Measurements from ENCODE around the gene CAMK2A. TPM values are rescaled to one million over a fixed set of nuclear protein-coding genes. Genes with fewer than 3 reads are reported as not detected.

Gene CAMK2A
- total and polyA plus RNA-seq, 2 experiments from 2014 or later: 0.18 TPM; not detected in 1

DNA sequence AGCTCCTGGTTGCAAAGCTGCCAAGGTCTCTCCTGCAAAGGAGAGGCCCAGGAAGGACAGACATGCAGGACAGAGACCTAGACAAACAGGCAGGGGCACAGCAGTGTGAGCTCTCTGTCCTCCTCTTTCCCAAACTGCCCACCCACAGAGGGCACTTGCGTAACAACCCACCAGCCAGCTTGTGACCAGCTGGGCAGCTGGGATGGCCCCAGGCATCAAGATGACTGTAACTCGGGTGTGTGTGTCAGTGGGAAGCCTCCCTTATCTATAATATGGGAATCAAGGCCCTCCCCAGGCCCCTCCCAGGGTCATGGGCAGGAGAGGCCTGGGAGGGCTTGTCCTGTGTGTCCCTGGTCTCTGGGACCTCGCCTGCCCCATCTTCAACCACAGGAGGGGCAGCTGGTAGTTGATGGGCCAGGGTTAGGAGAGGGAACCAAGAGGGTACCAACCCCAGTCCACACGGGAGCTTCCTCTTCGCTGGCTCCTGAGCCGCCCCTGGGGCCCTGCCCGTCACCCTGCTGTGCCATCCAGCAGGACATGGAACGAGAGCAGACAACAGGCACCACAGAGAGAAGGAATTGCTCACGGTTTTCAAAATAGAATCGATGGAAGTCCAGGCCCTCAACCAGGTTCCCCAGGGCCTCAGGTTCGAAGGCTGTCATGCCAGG, 61.8 kb downstream of the CAMK2A start:
- no peak; the same call in 1 of the 3 replicates for ATAC-seq
- H3K79me2 ChIP-seq (replicated peaks; ENCODE audit: insufficient read depth): no peaks in the 10 kb centered on the region

More for the DNA sequence above, 61.8 kb downstream of the CAMK2A start:
- Mint-ChIP-seq H3K27ac (no peak overlapping the region), H3K9me3 (no peaks in the 10 kb centered on the region), H3K27me3 (ENCODE audit: insufficient read depth, low read depth, poor library complexity) (peaks cover 4% of the 10 kb centered on the region), H3K4me3 (no peak overlapping the region), H3K4me1 (no peaks in the 10 kb centered on the region), H3K36me3 (ENCODE audit: low read depth) (no peaks in the 10 kb centered on the region)
- DNase-seq (ENCODE audit: low spot score): no peak
- no peak overlapping the region for H3K4me3 ChIP-seq
- H3K36me3 ChIP-seq (ENCODE audit: insufficient read depth): no peaks in the 10 kb centered on the region
- TF ChIP-seq, protein P1, sequence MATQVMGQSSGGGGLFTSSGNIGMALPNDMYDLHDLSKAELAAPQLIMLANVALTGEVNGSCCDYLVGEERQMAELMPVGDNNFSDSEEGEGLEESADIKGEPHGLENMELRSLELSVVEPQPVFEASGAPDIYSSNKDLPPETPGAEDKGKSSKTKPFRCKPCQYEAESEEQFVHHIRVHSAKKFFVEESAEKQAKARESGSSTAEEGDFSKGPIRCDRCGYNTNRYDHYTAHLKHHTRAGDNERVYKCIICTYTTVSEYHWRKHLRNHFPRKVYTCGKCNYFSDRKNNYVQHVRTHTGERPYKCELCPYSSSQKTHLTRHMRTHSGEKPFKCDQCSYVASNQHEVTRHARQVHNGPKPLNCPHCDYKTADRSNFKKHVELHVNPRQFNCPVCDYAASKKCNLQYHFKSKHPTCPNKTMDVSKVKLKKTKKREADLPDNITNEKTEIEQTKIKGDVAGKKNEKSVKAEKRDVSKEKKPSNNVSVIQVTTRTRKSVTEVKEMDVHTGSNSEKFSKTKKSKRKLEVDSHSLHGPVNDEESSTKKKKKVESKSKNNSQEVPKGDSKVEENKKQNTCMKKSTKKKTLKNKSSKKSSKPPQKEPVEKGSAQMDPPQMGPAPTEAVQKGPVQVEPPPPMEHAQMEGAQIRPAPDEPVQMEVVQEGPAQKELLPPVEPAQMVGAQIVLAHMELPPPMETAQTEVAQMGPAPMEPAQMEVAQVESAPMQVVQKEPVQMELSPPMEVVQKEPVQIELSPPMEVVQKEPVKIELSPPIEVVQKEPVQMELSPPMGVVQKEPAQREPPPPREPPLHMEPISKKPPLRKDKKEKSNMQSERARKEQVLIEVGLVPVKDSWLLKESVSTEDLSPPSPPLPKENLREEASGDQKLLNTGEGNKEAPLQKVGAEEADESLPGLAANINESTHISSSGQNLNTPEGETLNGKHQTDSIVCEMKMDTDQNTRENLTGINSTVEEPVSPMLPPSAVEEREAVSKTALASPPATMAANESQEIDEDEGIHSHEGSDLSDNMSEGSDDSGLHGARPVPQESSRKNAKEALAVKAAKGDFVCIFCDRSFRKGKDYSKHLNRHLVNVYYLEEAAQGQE (IDR thresholded peaks at IDR 0.05; ENCODE audit: unreplicated experiment): no peak
- no peak for TF ChIP-seq EZH2phosphoT487 (IDR thresholded peaks at IDR 0.05; ENCODE audit: unreplicated experiment)
- no peak for TF ChIP-seq JUNB (IDR thresholded peaks at IDR 0.05; ENCODE audit: unreplicated experiment)
- TF ChIP-seq POLR2AphosphoS5 (IDR thresholded peaks at IDR 0.05; ENCODE audit: low read depth): no peak
- TF ChIP-seq NANOG (IDR thresholded peaks at IDR 0.05; ENCODE audit: borderline replicate concordance): no peak
- no peak for TF ChIP-seq CREB1 (CRISPR knock-in tag; IDR thresholded peaks at IDR 0.05; ENCODE audit: low read depth)
- no peak for TF ChIP-seq ZNF331 (CRISPR knock-in tag; IDR thresholded peaks at IDR 0.05; ENCODE audit: low read depth)
- TF ChIP-seq, protein P2, sequence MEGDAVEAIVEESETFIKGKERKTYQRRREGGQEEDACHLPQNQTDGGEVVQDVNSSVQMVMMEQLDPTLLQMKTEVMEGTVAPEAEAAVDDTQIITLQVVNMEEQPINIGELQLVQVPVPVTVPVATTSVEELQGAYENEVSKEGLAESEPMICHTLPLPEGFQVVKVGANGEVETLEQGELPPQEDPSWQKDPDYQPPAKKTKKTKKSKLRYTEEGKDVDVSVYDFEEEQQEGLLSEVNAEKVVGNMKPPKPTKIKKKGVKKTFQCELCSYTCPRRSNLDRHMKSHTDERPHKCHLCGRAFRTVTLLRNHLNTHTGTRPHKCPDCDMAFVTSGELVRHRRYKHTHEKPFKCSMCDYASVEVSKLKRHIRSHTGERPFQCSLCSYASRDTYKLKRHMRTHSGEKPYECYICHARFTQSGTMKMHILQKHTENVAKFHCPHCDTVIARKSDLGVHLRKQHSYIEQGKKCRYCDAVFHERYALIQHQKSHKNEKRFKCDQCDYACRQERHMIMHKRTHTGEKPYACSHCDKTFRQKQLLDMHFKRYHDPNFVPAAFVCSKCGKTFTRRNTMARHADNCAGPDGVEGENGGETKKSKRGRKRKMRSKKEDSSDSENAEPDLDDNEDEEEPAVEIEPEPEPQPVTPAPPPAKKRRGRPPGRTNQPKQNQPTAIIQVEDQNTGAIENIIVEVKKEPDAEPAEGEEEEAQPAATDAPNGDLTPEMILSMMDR (conservative IDR thresholded peaks at IDR 0.05; ENCODE audit: low read depth in 2 of 2): no peak
- TF ChIP-seq, protein P3, sequence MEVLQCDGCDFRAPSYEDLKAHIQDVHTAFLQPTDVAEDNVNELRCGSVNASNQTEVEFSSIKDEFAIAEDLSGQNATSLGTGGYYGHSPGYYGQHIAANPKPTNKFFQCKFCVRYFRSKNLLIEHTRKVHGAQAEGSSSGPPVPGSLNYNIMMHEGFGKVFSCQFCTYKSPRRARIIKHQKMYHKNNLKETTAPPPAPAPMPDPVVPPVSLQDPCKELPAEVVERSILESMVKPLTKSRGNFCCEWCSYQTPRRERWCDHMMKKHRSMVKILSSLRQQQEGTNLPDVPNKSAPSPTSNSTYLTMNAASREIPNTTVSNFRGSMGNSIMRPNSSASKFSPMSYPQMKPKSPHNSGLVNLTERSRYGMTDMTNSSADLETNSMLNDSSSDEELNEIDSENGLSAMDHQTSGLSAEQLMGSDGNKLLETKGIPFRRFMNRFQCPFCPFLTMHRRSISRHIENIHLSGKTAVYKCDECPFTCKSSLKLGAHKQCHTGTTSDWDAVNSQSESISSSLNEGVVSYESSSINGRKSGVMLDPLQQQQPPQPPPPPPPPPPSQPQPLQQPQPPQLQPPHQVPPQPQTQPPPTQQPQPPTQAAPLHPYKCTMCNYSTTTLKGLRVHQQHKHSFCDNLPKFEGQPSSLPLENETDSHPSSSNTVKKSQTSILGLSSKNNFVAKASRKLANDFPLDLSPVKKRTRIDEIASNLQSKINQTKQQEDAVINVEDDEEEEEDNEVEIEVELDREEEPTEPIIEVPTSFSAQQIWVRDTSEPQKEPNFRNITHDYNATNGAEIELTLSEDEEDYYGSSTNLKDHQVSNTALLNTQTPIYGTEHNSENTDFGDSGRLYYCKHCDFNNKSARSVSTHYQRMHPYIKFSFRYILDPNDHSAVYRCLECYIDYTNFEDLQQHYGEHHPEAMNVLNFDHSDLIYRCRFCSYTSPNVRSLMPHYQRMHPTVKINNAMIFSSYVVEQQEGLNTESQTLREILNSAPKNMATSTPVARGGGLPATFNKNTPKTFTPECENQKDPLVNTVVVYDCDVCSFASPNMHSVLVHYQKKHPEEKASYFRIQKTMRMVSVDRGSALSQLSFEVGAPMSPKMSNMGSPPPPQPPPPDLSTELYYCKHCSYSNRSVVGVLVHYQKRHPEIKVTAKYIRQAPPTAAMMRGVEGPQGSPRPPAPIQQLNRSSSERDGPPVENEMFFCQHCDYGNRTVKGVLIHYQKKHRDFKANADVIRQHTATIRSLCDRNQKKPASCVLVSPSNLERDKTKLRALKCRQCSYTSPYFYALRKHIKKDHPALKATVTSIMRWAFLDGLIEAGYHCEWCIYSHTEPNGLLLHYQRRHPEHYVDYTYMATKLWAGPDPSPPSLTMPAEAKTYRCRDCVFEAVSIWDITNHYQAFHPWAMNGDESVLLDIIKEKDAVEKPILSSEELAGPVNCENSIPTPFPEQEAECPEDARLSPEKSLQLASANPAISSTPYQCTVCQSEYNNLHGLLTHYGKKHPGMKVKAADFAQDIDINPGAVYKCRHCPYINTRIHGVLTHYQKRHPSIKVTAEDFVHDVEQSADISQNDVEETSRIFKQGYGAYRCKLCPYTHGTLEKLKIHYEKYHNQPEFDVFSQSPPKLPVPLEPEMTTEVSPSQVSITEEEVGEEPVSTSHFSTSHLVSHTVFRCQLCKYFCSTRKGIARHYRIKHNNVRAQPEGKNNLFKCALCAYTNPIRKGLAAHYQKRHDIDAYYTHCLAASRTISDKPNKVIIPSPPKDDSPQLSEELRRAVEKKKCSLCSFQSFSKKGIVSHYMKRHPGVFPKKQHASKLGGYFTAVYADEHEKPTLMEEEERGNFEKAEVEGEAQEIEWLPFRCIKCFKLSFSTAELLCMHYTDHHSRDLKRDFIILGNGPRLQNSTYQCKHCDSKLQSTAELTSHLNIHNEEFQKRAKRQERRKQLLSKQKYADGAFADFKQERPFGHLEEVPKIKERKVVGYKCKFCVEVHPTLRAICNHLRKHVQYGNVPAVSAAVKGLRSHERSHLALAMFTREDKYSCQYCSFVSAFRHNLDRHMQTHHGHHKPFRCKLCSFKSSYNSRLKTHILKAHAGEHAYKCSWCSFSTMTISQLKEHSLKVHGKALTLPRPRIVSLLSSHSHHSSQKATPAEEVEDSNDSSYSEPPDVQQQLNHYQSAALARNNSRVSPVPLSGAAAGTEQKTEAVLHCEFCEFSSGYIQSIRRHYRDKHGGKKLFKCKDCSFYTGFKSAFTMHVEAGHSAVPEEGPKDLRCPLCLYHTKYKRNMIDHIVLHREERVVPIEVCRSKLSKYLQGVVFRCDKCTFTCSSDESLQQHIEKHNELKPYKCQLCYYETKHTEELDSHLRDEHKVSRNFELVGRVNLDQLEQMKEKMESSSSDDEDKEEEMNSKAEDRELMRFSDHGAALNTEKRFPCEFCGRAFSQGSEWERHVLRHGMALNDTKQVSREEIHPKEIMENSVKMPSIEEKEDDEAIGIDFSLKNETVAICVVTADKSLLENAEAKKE (CRISPR knock-in tag; IDR thresholded peaks at IDR 0.05): no peak
- no peak for TF ChIP-seq ZNF114 (CRISPR knock-in tag; IDR thresholded peaks at IDR 0.05)
- TF ChIP-seq EZH2 (IDR thresholded peaks at IDR 0.05; ENCODE audit: low read depth, unreplicated experiment): no peak
- TF ChIP-seq STAT1 (IDR thresholded peaks at IDR 0.05; ENCODE audit: unreplicated experiment): no peak
- TF ChIP-seq, protein P4, sequence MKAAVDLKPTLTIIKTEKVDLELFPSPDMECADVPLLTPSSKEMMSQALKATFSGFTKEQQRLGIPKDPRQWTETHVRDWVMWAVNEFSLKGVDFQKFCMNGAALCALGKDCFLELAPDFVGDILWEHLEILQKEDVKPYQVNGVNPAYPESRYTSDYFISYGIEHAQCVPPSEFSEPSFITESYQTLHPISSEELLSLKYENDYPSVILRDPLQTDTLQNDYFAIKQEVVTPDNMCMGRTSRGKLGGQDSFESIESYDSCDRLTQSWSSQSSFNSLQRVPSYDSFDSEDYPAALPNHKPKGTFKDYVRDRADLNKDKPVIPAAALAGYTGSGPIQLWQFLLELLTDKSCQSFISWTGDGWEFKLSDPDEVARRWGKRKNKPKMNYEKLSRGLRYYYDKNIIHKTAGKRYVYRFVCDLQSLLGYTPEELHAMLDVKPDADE (IDR thresholded peaks at IDR 0.05): no peak
- H3K4me2 ChIP-seq: no peak overlapping the region
- no peaks in the 10 kb centered on the region for H3K4me1 ChIP-seq (ENCODE audit: insufficient read depth)
- no peaks in the 10 kb centered on the region for H3K9me2 ChIP-seq (ENCODE audit: insufficient read depth)
- H4K20me1 ChIP-seq (replicated peaks; ENCODE audit: insufficient read depth): no peaks in the 10 kb centered on the region
- H3K27me3 ChIP-seq (ENCODE audit: insufficient read depth): no peaks in the 10 kb centered on the region
- no peak overlapping the region for H3K27ac ChIP-seq (ENCODE audit: low read depth)
- no peak overlapping the region for H2AFZ ChIP-seq
- no peaks in the 10 kb centered on the region for H3F3A ChIP-seq (replicated peaks; ENCODE audit: low read depth)
